Thyroid gland (tissue), 4 donors: ENCODE measurements around the gene AGFG2.

Experiments used
- POLR2A ChIP-seq, 2 donors: fragments of 450-650 bp; IDR thresholded peaks; one replicate each; pipeline ENCODE4 v1.6.1; 2017; ENCODE audit warnings: antibody characterized with exemption in 2 of 2, mild to moderate bottlenecking in 2 of 2, moderate library complexity in 1 of 2
- TF ChIP-seq, protein P1 (sequence below), 6 experiments: fragments of 200-600 bp in 3 of 6; fragments of 450-650 bp in 3 of 6; sonication (generic) in 3 of 6; IDR thresholded peaks; one replicate each; pipeline ENCODE4 v1.5.1; 2016 to 2019; ENCODE audit warnings: antibody characterized with exemption in 6 of 6, mild to moderate bottlenecking in 2 of 6, inconsistent platforms in 1 of 6, moderate library complexity in 1 of 6

DNA sequence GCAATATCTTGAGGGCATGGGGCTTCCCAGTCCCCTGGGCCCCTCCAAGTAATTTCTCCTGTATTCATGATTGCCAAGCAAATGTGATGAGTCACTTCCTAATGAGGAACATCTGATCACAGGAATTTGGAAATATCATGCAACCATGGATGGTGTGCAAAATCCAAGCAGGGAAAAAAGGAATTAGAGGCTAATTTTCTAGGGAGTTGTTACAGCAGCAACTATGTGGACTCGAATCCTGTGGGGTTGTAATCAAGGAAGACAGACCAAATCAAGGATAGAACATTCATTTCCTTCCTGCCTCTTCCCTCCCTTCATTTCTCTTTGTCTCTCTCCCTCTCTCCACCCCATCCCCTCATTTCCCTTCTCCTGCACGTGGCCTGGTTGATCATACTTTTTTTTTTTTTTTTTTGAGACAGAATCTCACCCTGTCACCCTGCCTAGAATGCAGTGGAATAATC is 23.9 kb upstream of the AGFG2 start:
- TF ChIP-seq, protein P1, sequence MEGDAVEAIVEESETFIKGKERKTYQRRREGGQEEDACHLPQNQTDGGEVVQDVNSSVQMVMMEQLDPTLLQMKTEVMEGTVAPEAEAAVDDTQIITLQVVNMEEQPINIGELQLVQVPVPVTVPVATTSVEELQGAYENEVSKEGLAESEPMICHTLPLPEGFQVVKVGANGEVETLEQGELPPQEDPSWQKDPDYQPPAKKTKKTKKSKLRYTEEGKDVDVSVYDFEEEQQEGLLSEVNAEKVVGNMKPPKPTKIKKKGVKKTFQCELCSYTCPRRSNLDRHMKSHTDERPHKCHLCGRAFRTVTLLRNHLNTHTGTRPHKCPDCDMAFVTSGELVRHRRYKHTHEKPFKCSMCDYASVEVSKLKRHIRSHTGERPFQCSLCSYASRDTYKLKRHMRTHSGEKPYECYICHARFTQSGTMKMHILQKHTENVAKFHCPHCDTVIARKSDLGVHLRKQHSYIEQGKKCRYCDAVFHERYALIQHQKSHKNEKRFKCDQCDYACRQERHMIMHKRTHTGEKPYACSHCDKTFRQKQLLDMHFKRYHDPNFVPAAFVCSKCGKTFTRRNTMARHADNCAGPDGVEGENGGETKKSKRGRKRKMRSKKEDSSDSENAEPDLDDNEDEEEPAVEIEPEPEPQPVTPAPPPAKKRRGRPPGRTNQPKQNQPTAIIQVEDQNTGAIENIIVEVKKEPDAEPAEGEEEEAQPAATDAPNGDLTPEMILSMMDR (IDR thresholded peaks at IDR 0.05): no peak
- TF ChIP-seq POLR2A (IDR thresholded peaks at IDR 0.05): no peak
